Measurements from ENCODE around the gene TRIB2.

- TF ChIP-seq CTCF (IDR thresholded peaks at IDR 0.05) (no peak), POLR2A (IDR thresholded peaks at IDR 0.05) (no peak)
These were observed 11.6 kb downstream of the TRIB2 start for GRCh38 chr2:12728221-12728777.

All from uterus (tissue), 2 donors.